K562 (cell line): Measurements from ENCODE around the gene GLIPR1. TPM values are rescaled to one million over a fixed set of nuclear protein-coding genes. Genes with fewer than 3 reads are reported as not detected.

ENCODE experiments used
- ATAC-seq: fragments of 200-7000 bp; cut with Tn5 transposase; 3 replicates; pipeline ENCODE4 v1.9.1; 2020; ENCODE audit warnings: moderate library complexity
- BruUV-seq: library from RNA; stranded (reverse); fragments of 400-500 nt; replicated peaks from 2 replicates; lab custom pipeline; 2021; lab: Mats Ljungman, UMichigan
- CTCF ChIA-PET: fragments of 300-600 bp; formaldehyde crosslinking; extraction: SDS; loops from one replicate; lab custom pipeline; 2021; ENCODE audit warnings: low intra/inter-chr PET ratio; lab: Yijun Ruan, JAX
- POLR2A ChIA-PET: fragments of 300-600, 350-650 bp; sonication (Branson Sonifier 250); formaldehyde crosslinking; extraction: SDS; loops from one replicate; lab custom pipeline; 2021; ENCODE audit warnings: antibody characterized with exemption, inconsistent platforms; lab: Yijun Ruan, JAX
- DNase-seq, 4 experiments: peaks; one replicate each; pipeline versions ENCODE4 v3.0.0 to v3.0.0-alpha.2; 2011 to 2018; ENCODE audit warnings: low spot score in 3 of 4, mixed read lengths in 3 of 4; ENCODE audit errors: extremely low read depth in 1 of 4
- FAIRE-seq: peaks from 2 replicates; lab custom pipeline; 2011; peaks lifted over from hg19 to GRCh38; lab: Jason Lieb, UNC
- H2AFZ ChIP-seq: 2 replicates; pipeline ENCODE4 v1.6.0; 2011; ENCODE audit warnings: low read depth, low read length, control low read depth, inconsistent platforms
- H3K27ac ChIP-seq: fragments of 200-600 bp; 3 replicates; pipeline ENCODE4 v1.8.0; 2011; ENCODE audit warnings: low read depth, mild to moderate bottlenecking, control low read depth, inconsistent platforms, low read length, moderate library complexity, mixed read lengths; ENCODE audit errors: extremely low read depth
- H3K27me3 ChIP-seq, 2 experiments: fragments of 300-600 bp in 1 of 2; 2 replicates in 1 of 2; 3 replicates in 1 of 2; pipeline versions ENCODE4 v1.6.0 to v1.8.0; 2011; ENCODE audit warnings: inconsistent platforms in 2 of 2, low read length in 2 of 2, mild to moderate bottlenecking in 1 of 2, mixed read lengths in 1 of 2, moderate library complexity in 1 of 2; ENCODE audit not compliant: control insufficient read depth in 2 of 2, insufficient read depth in 2 of 2
- H3K36me3 ChIP-seq: fragments of 300-600 bp; 3 replicates; pipeline ENCODE4 v1.8.0; 2011; ENCODE audit warnings: mild to moderate bottlenecking, low read length, inconsistent platforms; ENCODE audit not compliant: control insufficient read depth, insufficient read depth
- H3K4me1 ChIP-seq, 2 experiments: fragments of 200-600 bp in 1 of 2; replicated peaks in 1 of 2; 2 replicates in 1 of 2; 3 replicates in 1 of 2; pipeline versions ENCODE4 v1.5.1 to v1.8.0; 2011; ENCODE audit warnings: inconsistent platforms in 2 of 2, low read length in 2 of 2, mild to moderate bottlenecking in 1 of 2, mixed read lengths in 1 of 2, moderate library complexity in 1 of 2; ENCODE audit not compliant: control insufficient read depth in 2 of 2, insufficient read depth in 2 of 2
- H3K4me2 ChIP-seq: 2 replicates; pipeline ENCODE4 v1.6.1; 2011; ENCODE audit warnings: low read length, control low read depth, inconsistent platforms, mixed read lengths; ENCODE audit not compliant: insufficient read depth
- H3K4me3 ChIP-seq: fragments of 200-600 bp; sonication (generic), shearing (Covaris generic); 2 replicates; pipeline ENCODE4 v1.5.1; 2016; ENCODE audit warnings: control low read depth, inconsistent platforms
- H3K79me2 ChIP-seq: fragments of 200-600 bp; 3 replicates; pipeline ENCODE4 v1.8.0; 2011; ENCODE audit warnings: low read length, inconsistent platforms; ENCODE audit not compliant: control insufficient read depth, insufficient read depth
- H3K9ac ChIP-seq, 2 experiments: 2 replicates each; pipeline versions ENCODE4 v1.6.0 to v1.6.1; 2011; ENCODE audit warnings: low read depth in 2 of 2, low read length in 2 of 2, control low read depth in 1 of 2, inconsistent platforms in 1 of 2, mild to moderate bottlenecking in 1 of 2, mixed read lengths in 1 of 2; ENCODE audit not compliant: insufficient read depth in 1 of 2
- H3K9me1 ChIP-seq: one replicate; pipeline ENCODE4 v1.6.0; 2011; ENCODE audit warnings: inconsistent platforms, mild to moderate bottlenecking, low read length, moderate library complexity; ENCODE audit not compliant: control insufficient read depth, insufficient read depth
- H3K9me3 ChIP-seq: replicated peaks from 2 replicates; pipeline ENCODE4 v1.5.1; 2011; ENCODE audit warnings: low read depth, low read length, inconsistent platforms; ENCODE audit not compliant: control insufficient read depth, insufficient read depth
- H4K20me1 ChIP-seq: replicated peaks from 2 replicates; pipeline ENCODE4 v1.6.1; 2011; ENCODE audit warnings: low read length, inconsistent platforms, mixed read lengths; ENCODE audit not compliant: control insufficient read depth, insufficient read depth
- CAMTA2 ChIP-seq: fragments of 250-450 bp; sonication (Bioruptor Pico); conservative IDR thresholded peaks from 2 replicates; pipeline ENCODE4 v1.5.1; 2022
- EP300 ChIP-seq: IDR thresholded peaks from 2 replicates; pipeline ENCODE4 v1.6.1; 2012; ENCODE audit warnings: low read length, improper control_type of control experiment
- PTBP1 ChIP-seq: fragments of 200-400 bp; formaldehyde crosslinking; IDR thresholded peaks from 2 replicates; pipeline ENCODE4 v1.6.1; 2017; ENCODE audit warnings: low read depth, low read length
- RBM17 ChIP-seq: fragments of 200-400 bp; formaldehyde crosslinking; IDR thresholded peaks from 2 replicates; pipeline ENCODE4 v1.6.1; 2017; ENCODE audit warnings: low read depth, mild to moderate bottlenecking, low read length, borderline replicate concordance
- ZNF41 ChIP-seq: fragments of 250-450 bp; sonication (Bioruptor Pico); conservative IDR thresholded peaks from 2 replicates; pipeline ENCODE4 v1.4.0; 2020; ENCODE audit warnings: mild to moderate bottlenecking
- WGBS: fragments of 100-300 bp; shearing (Covaris generic); methylation state at CpG from one replicate; pipeline ENCODE4 v1.1.6; 2016; ENCODE audit warnings: low coverage, mixed read lengths; ENCODE audit not compliant: insufficient coverage; ENCODE audit errors: missing lambda C conversion rate; 5-methylcytosine and 5-hydroxymethylcytosine counted together
- in situ Hi-C: fragments of 300-500 bp; cut with MboI; formaldehyde crosslinking; loops from 4 replicates; pipeline ENCODE4 v1.15.0; 2018; ENCODE audit warnings: inconsistent platforms, mixed read lengths
- intact Hi-C: fragments of 100-400 bp; cut with micrococcal nuclease; formaldehyde crosslinking; loops from 2 replicates; pipeline ENCODE4 v1.14.2; 2022
- polyA plus RNA-seq, 8 experiments: library from polyadenylated mRNA; depleted of rRNA in 4 of 8; stranded (reverse) in 5 of 8; unstranded in 3 of 8; fragments of >200 nt; fragmentation: Nextera tagmentation in 2 of 8; fragmentation: Illumina TruSeq in 1 of 8; extraction: Ambion mirVana in 2 of 8; extraction: Trizol in 1 of 8; gene quantifications; 2 replicates each; pipeline versions ENCODE4 v1.2.1 to v1.2.3, GENCODE V29; 2011 to 2014; ENCODE audit warnings: inconsistent platforms in 1 of 8, missing spikeins in 1 of 8
- total RNA-seq, 7 experiments: library from RNA; depleted of rRNA in 6 of 7; stranded (reverse); fragments of >200 nt in 6 of 7; fragmentation: Illumina TruSeq in 2 of 7; extraction: Trizol in 2 of 7; gene quantifications; 2 replicates each; pipeline versions ENCODE4 v1.2.1 to v1.2.3, GENCODE V29; 2011 to 2021; ENCODE audit warnings: low replicate concordance in 1 of 7

The GLIPR1 gene
- total and polyA plus RNA-seq, 9 of the 15 experiments (the other 6 are each of a cell fraction or from before 2014, with no cell fraction given): 0.26 to 2.1 (median 1.2) TPM

- H3K9me1 ChIP-seq: no peaks in the 10 kb centered on the region
- H3K4me3 ChIP-seq: no peak overlapping the region
- FAIRE-seq (no peak), ATAC-seq (no peak), DNase-seq (no peak)
- 5% methylated on average over 2 of the region's 2 CpGs for WGBS
- ChIA-PET CTCF (interaction anchor here (0.7 kb wide), 1 partner anchor 19 kb away, joined by 4 read pairs; no protein-coding TSS in a partner anchor), POLR2A (no interaction called here)
- TF ChIP-seq EP300 (no peak), ZNF41 (CRISPR knock-in tag) (no peak), PTBP1 (no peak), CAMTA2 (no peak), RBM17 (no peak)
- no peak overlapping the region for H2AFZ ChIP-seq
- in situ Hi-C loops (no loop called here), intact Hi-C loops (no loop called here)
- H3K27ac ChIP-seq: no peak overlapping the region
- no TSS peak for BruUV-seq
- no peaks in the 10 kb centered on the region for H3K79me2 ChIP-seq
- no peaks in the 10 kb centered on the region for H4K20me1 ChIP-seq
- H3K4me2 ChIP-seq: no peak overlapping the region
- H3K27me3 ChIP-seq: no peaks in the 10 kb centered on the region
- no peaks in the 10 kb centered on the region; the same call in 1 of the 2 replicates for H3K9me3 ChIP-seq
- no peaks in the 10 kb centered on the region for H3K4me1 ChIP-seq
- no peaks in the 10 kb centered on the region for H3K36me3 ChIP-seq
- no peak overlapping the region for H3K9ac ChIP-seq
Measured at GRCh38 chr12:75549989-75550388, 69.4 kb downstream of the GLIPR1 start.
